GM18507 (cell line): Measurements from ENCODE around the gene WBP1L.
"Not testable (repeated sequence)": the region's sequence is repeated elsewhere in the genome, so short reads cannot be mapped to it uniquely, and the experiment has no call there.

Experiments used
- DNase-seq: peaks from one replicate; pipeline ENCODE4 v3.0.0; 2011; ENCODE audit warnings: low read depth; ENCODE audit not compliant: insufficient read length; ENCODE audit errors: extremely low spot score
- FAIRE-seq: peaks from 2 replicates; lab custom pipeline; 2011; peaks lifted over from hg19 to GRCh38; lab: Jason Lieb, UNC

The WBP1L gene

GRCh38 chr10:102822222-102822621 is 78.5 kb downstream of the WBP1L start:
- DNase-seq (no peak), FAIRE-seq (no peak)

DNA sequence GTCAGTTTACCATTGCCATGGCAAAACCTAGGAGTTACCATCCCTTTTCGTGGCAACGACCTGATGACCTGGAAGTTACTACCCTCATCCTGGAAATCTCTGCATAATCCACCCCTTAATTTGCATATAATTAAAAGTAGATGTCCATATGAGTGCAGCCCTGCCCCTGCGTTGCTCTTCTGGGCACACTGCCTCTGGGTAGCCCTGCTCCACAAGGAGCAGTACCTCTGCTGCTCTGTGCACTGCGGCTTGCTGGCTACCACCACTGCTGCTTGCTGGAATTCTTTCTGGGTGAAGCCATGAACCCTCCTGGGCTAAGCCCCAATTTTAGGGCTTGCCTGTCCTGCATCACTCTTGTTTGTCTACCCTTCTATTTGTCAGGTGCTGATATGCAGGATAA is 80.9 kb downstream of the WBP1L start:
- DNase-seq (no peak), FAIRE-seq (no peak)

DNA sequence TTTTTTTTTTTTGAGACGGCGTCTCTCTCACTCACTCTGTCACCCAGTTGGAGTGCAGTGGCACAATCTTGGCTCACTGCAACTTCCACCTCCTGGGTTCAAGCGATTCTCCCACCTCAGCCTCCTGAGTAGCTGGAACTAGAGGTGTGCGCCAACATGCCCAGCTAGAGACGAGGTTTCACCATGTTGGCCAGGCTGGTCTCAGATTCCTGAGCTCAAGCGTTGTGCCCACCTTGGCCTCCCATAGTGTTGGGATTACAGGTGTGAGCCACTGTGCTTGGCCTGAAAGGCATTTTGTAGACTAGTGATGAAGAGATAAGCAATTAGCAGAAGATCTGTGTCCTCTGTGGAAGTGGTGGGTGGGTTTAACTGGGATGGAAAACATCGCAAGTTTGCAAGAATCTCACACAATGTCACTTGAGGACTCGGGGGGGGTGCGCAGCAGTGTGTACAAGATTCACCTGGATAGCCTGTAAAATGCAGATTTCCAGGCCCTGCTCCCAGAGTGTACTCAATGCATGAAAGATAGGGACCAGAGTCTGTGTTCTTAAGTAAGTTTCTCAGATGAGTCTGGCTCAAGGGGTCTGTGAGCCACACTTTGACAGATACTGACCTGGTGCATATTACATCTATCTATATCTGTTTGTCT is 82.5 kb downstream of the WBP1L start:
- no peak for FAIRE-seq
- DNase-seq = no peak

GRCh38 chr10:102827597-102827975 is 83.8 kb downstream of the WBP1L start:
- DNase-seq (no peak), FAIRE-seq (no peak)

DNA sequence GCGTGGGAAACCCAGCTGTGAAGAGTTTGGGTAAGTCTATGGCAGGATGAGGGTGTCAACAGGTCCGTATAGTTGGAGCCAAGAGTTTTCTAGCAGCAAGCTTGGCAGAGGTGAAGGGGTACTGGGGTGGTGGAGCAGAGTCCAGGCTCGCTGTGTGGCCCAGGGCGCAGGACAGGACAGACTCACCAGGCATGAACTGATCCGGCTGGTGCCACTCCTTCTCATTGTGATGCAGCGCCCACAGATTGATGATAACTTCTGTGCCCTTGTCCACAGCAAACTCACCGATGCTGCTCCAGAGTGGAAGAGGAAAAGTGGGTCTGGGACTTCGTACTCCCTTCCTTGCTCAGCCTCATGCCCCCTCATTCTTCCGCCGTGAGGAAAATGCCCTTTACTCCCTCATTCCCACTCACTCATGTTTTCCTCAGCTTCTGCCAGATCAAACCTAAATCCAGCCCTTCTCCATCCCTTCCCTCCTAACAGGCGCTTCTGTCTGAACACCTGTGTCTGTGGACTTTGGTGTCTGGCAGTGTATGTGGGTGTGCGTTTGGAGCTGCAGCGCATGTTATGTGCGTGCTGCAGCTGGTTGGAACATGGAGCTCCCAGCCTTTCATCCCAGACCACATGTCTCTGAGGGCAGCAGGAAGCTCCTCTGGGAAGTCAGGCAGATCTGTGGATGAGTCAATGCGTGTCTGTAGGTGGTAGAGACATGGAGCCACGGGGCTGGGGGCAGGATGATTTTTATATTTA is 87.7 kb downstream of the WBP1L start:
- no peak for FAIRE-seq
- no peak for DNase-seq

DNA sequence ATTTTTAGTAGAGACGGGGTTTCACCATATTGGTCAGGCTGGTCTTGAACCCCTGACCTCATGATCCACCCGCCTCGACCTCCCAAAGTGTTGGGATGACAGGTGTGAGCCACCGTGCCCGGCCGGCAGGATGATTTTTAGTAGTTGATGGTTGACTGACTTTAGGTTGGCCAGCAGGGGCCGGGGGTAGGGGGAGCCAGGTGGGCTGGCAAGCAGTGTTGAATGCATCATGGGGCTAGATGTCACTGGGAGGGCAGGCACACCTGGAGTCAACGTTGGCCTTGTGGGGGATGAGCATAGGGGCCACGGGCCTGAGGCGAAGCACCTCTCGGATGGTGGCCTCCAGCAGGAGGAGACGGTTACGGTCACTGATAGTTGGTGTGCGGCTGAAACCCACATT is 88.5 kb downstream of the WBP1L start:
- FAIRE-seq (no peak), DNase-seq (no peak)

DNA sequence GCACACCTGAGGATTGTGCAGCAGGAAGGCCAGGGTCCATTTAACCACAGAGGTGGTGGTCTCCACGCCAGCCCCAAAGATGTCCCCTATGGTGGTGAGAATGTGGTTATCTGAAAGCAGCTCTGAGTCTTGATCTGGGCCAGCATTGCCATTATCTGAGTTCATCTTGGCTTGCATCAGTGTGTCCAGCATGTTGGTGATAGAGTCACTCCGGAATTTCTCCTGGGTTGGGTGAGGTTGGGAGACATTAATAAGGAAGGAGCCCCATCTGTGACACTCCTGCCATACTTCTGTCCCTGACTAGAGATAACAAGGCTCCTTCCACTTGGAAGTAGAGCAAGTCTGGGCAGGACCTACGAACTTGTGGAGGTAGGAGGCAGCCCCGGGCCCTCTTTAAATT is 89.2 kb downstream of the WBP1L start:
- FAIRE-seq (no peak), DNase-seq (no peak)

- FAIRE-seq = no peak
- no peak for DNase-seq
Measured at GRCh38 chr10:102834143-102834542, 90.4 kb downstream of the WBP1L start.

- FAIRE-seq (peak; percentile 86), DNase-seq (peak; percentile 62)
Measured at GRCh38 chr10:102835007-102835482, 91.3 kb downstream of the WBP1L start.

DNA sequence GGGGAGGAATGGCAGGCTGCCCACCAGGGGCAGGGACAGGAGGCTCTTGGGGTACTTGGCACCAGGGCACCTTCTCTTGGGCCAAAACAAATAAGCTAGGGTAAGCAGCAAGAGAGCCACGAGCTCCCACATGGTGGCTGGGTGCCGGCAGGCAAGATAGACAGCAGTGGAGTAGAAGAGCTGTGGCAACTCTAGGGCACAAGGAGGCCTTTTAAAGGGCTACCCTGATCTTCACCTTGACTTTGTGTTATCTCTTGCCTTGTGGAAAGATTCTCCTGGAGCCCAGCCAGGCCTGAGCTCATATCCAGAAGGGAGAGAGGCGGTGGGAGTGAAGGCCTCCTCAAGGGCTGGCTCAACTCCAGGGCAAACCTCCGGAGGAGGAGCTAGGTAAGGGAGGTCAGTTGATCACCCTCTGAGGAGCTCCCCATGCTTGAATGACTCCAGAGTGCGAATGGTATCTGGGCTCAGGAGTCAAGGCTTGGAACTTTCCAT is 93.5 kb downstream of the WBP1L start, which contains the start of gene CYP17A1:
Gene CYP17A1, minus strand, starts transcription at position 184 of the 492 bp plus-strand sequence. Its CDS starts 52 bp downstream, at position 132.
- no peak for FAIRE-seq
- no peak for DNase-seq

DNA sequence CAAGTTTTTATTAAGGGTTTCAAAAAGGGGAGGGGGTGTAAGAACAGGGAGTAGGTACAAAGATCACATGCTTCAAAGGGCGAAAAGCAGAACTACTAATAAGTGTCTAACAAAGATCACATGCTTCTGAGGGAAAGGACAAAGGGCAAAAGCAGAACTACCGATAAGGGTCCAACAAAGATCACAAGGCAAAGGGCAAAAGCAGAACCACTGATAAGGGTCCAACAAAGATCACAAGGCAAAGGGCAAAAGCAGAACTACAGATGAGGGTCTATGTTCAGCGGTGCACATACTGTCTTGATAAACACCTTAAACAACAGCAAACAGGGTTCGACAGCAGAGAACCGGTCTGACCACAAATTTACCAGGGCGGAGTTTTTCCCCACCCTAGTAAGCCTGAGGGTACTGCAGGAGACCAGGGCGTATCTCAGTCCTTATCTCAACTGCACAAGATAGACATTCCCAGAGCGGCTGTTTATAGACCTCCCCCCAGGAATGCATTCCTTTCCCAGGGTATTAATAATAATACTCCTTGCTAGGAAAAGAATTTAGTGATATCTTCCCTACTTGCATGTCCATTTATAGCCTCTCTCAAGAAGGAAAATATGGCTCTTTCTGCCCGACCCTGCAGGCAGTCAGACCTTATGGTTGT is 94.7 kb downstream of the WBP1L start:
- not testable (repeated sequence) for FAIRE-seq, DNase-seq

- DNase-seq = no peak
- no peak for FAIRE-seq
Measured at GRCh38 chr10:102841827-102842345, 98.1 kb downstream of the WBP1L start.

DNA sequence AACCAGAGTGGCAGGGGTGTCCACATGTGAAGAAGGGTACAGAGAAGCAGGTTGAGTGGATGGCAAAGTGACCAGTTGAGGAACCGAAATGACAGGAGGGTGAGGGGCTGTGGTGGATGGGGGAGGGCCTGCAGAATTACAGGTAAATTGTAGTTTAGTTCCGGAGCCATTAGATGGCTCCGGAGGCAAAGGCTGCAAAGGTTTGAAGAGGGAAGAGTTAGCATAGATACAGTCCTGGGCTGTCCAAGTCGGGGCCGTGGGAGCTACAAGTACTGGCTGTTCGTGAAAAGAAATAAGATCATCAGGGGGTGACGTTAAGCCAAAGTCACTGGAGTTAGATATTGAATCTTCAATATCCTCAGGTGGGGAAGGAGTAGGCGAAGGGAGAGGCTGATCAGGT is 99.4 kb downstream of the WBP1L start:
- not testable (repeated sequence) for FAIRE-seq, DNase-seq

GRCh38 chr10:102844190-102844776 is 100.5 kb downstream of the WBP1L start:
- FAIRE-seq = not testable (repeated sequence)

DNA sequence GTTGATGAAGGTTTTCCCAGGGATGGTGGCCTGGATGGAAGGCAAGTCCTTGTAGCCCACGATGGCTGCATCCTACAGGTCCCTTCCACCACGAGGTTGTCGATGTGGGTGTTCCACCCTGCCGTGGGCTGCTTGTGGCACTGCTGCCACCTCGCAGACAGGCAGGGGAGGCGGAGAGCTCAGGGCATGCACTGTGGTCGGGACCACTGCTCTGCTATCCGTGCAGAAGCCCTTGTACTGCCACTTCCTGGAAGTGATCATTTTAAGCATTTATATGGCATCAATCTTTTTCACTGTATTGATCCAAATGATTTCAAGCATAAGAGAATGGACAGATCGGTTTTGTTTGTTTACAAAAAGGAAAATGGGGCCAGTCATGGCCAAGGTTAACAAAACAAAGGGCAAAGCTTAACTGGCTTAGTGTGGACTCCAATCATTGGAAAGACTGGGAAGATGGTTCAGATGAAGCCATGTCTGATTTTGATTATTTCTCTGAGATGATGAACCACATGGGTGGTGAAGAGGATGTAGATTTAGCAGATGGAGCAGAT is 101.7 kb downstream of the WBP1L start:
- FAIRE-seq = no peak
- DNase-seq = no peak

More at GRCh38 chr10:102844190-102844776, 100.5 kb downstream of the WBP1L start:
- DNase-seq = not testable (repeated sequence)

- no peak for FAIRE-seq
Measured at GRCh38 chr10:102850025-102850518, 106.3 kb downstream of the WBP1L start.

DNA sequence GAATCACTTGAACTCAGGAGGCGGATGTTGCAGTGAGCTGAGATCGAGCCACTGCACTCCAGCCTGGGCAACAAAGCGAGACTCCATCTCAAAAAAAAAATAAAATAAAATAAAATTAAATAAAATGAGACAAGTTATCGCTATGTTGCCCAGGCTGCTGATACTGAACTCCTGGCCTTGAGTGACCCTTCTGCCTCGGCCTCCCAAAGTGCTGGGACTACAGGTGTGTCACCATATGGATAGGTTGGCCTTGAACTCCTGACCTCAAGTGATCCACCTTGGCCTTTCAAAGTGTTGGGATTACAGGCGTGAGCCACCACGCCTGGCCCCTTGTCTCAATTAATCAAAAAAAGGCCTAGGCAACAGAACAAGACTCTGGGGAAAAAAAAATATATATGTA is 109.5 kb downstream of the WBP1L start:
- not testable (repeated sequence) for FAIRE-seq, DNase-seq

More at GRCh38 chr10:102850025-102850518, 106.3 kb downstream of the WBP1L start:
- DNase-seq = no peak

GRCh38 chr10:102855731-102856436 is 112.1 kb downstream of the WBP1L start:
- not testable (repeated sequence) for DNase-seq, FAIRE-seq
